ENCODE results near the gene APOBEC3B.

- no peak for TF ChIP-seq CTCF (IDR thresholded peaks at IDR 0.05)
- TF ChIP-seq ZFX (IDR thresholded peaks at IDR 0.05; ENCODE audit: borderline replicate concordance): no peak
These were observed 34.4 kb downstream of the APOBEC3B start for GRCh38 chr22:39016592-39016991.
